ENCODE results near the gene KIAA1217. TPM values are rescaled to one million over a fixed set of nuclear protein-coding genes. Genes with fewer than 3 reads are reported as not detected.

The KIAA1217 gene
- total RNA-seq, 1 experiment from 2014 or later = 23.4 TPM

DNA sequence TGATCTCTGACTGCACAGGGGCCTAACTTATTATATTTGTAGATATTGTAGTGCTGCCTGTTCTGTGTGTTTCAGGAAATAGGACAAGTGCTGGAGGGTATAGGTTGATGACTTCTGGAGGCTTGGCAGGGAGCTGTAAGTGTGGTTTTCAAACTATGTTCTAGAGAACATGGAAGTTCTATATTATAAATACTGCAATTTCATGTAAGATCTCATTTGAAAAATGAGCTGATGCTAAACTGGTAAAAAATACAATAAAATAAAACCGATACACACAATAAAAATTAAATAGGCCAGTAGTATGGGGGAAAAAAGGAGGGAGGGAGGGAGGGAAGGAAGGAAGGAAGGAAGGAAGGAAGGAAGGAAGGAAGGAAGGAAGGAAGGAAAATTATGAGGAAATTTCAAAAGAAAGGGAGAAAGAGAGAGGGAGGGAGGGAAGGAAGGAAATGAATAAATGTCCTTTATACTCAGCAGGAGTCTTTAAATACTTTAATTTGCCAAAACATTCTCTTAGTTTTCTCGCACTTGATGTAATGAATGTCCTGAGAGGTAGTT, 181.3 kb downstream of the KIAA1217 start (continued):
- TF ChIP-seq MXD4 (CRISPR knock-in tag; IDR thresholded peaks at IDR 0.05; ENCODE audit: borderline replicate concordance) (no peak), FOXJ3 (CRISPR knock-in tag; IDR thresholded peaks at IDR 0.05; ENCODE audit: borderline replicate concordance) (no peak), SP1 (CRISPR knock-in tag; conservative IDR thresholded peaks at IDR 0.05) (no peak), NFATC4 (CRISPR knock-in tag; IDR thresholded peaks at IDR 0.05) (no peak), FOXK1 (CRISPR knock-in tag; IDR thresholded peaks at IDR 0.05) (no peak)
- TF ChIP-seq, protein P1, sequence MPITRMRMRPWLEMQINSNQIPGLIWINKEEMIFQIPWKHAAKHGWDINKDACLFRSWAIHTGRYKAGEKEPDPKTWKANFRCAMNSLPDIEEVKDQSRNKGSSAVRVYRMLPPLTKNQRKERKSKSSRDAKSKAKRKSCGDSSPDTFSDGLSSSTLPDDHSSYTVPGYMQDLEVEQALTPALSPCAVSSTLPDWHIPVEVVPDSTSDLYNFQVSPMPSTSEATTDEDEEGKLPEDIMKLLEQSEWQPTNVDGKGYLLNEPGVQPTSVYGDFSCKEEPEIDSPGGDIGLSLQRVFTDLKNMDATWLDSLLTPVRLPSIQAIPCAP (CRISPR knock-in tag; IDR thresholded peaks at IDR 0.05) = no peak
- TF ChIP-seq, protein P2, sequence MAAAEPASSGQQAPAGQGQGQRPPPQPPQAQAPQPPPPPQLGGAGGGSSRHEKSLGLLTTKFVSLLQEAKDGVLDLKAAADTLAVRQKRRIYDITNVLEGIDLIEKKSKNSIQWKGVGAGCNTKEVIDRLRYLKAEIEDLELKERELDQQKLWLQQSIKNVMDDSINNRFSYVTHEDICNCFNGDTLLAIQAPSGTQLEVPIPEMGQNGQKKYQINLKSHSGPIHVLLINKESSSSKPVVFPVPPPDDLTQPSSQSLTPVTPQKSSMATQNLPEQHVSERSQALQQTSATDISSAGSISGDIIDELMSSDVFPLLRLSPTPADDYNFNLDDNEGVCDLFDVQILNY (CRISPR knock-in tag; IDR thresholded peaks at IDR 0.05) = no peak
- TF ChIP-seq, protein P3, sequence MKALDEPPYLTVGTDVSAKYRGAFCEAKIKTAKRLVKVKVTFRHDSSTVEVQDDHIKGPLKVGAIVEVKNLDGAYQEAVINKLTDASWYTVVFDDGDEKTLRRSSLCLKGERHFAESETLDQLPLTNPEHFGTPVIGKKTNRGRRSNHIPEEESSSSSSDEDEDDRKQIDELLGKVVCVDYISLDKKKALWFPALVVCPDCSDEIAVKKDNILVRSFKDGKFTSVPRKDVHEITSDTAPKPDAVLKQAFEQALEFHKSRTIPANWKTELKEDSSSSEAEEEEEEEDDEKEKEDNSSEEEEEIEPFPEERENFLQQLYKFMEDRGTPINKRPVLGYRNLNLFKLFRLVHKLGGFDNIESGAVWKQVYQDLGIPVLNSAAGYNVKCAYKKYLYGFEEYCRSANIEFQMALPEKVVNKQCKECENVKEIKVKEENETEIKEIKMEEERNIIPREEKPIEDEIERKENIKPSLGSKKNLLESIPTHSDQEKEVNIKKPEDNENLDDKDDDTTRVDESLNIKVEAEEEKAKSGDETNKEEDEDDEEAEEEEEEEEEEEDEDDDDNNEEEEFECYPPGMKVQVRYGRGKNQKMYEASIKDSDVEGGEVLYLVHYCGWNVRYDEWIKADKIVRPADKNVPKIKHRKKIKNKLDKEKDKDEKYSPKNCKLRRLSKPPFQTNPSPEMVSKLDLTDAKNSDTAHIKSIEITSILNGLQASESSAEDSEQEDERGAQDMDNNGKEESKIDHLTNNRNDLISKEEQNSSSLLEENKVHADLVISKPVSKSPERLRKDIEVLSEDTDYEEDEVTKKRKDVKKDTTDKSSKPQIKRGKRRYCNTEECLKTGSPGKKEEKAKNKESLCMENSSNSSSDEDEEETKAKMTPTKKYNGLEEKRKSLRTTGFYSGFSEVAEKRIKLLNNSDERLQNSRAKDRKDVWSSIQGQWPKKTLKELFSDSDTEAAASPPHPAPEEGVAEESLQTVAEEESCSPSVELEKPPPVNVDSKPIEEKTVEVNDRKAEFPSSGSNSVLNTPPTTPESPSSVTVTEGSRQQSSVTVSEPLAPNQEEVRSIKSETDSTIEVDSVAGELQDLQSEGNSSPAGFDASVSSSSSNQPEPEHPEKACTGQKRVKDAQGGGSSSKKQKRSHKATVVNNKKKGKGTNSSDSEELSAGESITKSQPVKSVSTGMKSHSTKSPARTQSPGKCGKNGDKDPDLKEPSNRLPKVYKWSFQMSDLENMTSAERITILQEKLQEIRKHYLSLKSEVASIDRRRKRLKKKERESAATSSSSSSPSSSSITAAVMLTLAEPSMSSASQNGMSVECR (CRISPR knock-in tag; IDR thresholded peaks at IDR 0.05; ENCODE audit: borderline replicate concordance) = no peak
- TF ChIP-seq, protein P4, sequence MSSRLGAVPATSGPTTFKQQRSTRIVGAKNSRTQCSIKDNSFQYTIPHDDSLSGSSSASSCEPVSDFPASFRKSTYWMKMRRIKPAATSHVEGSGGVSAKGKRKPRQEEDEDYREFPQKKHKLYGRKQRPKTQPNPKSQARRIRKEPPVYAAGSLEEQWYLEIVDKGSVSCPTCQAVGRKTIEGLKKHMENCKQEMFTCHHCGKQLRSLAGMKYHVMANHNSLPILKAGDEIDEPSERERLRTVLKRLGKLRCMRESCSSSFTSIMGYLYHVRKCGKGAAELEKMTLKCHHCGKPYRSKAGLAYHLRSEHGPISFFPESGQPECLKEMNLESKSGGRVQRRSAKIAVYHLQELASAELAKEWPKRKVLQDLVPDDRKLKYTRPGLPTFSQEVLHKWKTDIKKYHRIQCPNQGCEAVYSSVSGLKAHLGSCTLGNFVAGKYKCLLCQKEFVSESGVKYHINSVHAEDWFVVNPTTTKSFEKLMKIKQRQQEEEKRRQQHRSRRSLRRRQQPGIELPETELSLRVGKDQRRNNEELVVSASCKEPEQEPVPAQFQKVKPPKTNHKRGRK (CRISPR knock-in tag; IDR thresholded peaks at IDR 0.05; ENCODE audit: borderline replicate concordance) = no peak

DNA sequence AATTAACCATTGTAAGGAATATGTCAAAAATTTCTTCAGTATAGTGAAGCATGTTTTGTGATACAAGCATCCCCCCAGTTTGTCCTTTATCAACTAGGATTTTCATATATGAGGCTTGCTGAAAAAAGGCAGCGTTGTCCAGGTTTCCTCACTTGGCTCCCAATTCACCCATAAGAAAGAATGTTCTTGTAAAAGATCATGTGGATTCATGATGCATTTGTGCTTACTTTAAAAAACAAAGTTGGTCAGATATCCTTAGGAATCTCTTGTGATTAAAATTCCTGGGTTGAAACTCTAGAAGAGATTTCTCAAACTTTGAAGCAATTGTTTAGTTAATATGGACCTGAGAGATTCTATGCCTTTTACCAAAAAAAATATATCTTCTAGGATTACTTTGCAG, 181.8 kb downstream of the KIAA1217 start:
- TF ChIP-seq TP53 (CRISPR knock-in tag; IDR thresholded peaks at IDR 0.05) = no peak
- no peak for TF ChIP-seq MXD4 (CRISPR knock-in tag; IDR thresholded peaks at IDR 0.05; ENCODE audit: borderline replicate concordance)
- TF ChIP-seq, protein P3 (CRISPR knock-in tag; IDR thresholded peaks at IDR 0.05; ENCODE audit: borderline replicate concordance) = no peak
- TF ChIP-seq, protein P5, sequence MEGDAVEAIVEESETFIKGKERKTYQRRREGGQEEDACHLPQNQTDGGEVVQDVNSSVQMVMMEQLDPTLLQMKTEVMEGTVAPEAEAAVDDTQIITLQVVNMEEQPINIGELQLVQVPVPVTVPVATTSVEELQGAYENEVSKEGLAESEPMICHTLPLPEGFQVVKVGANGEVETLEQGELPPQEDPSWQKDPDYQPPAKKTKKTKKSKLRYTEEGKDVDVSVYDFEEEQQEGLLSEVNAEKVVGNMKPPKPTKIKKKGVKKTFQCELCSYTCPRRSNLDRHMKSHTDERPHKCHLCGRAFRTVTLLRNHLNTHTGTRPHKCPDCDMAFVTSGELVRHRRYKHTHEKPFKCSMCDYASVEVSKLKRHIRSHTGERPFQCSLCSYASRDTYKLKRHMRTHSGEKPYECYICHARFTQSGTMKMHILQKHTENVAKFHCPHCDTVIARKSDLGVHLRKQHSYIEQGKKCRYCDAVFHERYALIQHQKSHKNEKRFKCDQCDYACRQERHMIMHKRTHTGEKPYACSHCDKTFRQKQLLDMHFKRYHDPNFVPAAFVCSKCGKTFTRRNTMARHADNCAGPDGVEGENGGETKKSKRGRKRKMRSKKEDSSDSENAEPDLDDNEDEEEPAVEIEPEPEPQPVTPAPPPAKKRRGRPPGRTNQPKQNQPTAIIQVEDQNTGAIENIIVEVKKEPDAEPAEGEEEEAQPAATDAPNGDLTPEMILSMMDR (IDR thresholded peaks at IDR 0.05) = no peak
- TF ChIP-seq, protein P6, sequence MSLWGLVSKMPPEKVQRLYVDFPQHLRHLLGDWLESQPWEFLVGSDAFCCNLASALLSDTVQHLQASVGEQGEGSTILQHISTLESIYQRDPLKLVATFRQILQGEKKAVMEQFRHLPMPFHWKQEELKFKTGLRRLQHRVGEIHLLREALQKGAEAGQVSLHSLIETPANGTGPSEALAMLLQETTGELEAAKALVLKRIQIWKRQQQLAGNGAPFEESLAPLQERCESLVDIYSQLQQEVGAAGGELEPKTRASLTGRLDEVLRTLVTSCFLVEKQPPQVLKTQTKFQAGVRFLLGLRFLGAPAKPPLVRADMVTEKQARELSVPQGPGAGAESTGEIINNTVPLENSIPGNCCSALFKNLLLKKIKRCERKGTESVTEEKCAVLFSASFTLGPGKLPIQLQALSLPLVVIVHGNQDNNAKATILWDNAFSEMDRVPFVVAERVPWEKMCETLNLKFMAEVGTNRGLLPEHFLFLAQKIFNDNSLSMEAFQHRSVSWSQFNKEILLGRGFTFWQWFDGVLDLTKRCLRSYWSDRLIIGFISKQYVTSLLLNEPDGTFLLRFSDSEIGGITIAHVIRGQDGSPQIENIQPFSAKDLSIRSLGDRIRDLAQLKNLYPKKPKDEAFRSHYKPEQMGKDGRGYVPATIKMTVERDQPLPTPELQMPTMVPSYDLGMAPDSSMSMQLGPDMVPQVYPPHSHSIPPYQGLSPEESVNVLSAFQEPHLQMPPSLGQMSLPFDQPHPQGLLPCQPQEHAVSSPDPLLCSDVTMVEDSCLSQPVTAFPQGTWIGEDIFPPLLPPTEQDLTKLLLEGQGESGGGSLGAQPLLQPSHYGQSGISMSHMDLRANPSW (CRISPR knock-in tag; conservative IDR thresholded peaks at IDR 0.05; ENCODE audit: low read depth) = no peak
- ChIA-PET POLR2A (no interaction called here), CTCF (no interaction called here)
- no peak overlapping the region for H3K4me3 Mint-ChIP-seq
- DNase-seq (ENCODE audit: low spot score) = no peak
- H3K36me3 Mint-ChIP-seq = no peaks in the 10 kb centered on the region
- H3K9me3 Mint-ChIP-seq = no peaks in the 10 kb centered on the region
- peak overlapping the region; percentile 53; the same call in 1 of the 2 replicates for H3K27ac Mint-ChIP-seq
- H3K27me3 Mint-ChIP-seq (ENCODE audit: low read depth) = no peaks in the 10 kb centered on the region
- ATAC-seq = no peak
- peaks cover 24% of the 10 kb centered on the region for H3K4me1 Mint-ChIP-seq
